ENCODE data around the gene DDX10.

DNA sequence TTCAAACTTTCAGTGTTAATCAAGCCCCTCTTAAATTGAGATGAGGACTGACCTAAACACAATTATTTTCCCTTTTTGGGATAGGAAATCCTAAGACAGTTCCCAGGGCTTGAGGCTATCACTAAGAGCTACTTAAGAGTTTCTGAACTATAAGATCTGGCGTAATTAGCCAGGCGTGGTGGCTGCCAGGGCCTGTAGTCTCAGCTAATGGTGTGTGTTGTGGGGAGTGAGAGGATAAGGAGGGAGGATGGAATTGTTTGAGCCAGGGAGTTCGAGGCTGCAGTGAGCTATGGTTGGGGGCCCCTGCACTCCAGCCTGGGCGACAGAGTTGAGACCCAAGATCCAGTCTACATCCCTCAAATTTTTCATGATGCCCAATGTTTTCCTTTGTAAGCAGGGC lies 47.8 kb upstream of the DDX10 start:
- TF ChIP-seq POLR2A (IDR thresholded peaks at IDR 0.05; ENCODE audit: low read length) (no peak), GATA1 (IDR thresholded peaks at IDR 0.05; ENCODE audit: low read depth, low read length) (no peak)

Measured in erythroblast (primary cell).